Panc1 (cell line): ENCODE measurements around the gene ITGBL1. TPM values are rescaled to one million over a fixed set of nuclear protein-coding genes. Genes with fewer than 3 reads are reported as not detected.

ENCODE experiments used
- ATAC-seq: fragments of 200-7000 bp; cut with Tn5 transposase; 2 replicates; pipeline ENCODE4 v1.9.1; 2020; ENCODE audit warnings: mild to moderate bottlenecking, moderate library complexity
- BruUV-seq: library from RNA; stranded (reverse); fragments of 400-500 nt; replicated peaks from 2 replicates; lab custom pipeline; 2021; lab: Mats Ljungman, UMichigan
- CTCF ChIA-PET: fragments of 300-600 bp; sonication (Branson Sonifier 250); formaldehyde crosslinking; loops from one replicate; lab custom pipeline; 2022; ENCODE audit warnings: antibody characterized with exemption; lab: Charles Lee
- POLR2A ChIA-PET: fragments of 300-600 bp; sonication (Branson Sonifier 250); formaldehyde crosslinking; loops from one replicate; lab custom pipeline; 2022; ENCODE audit warnings: antibody characterized with exemption; lab: Charles Lee
- DNase-seq: peaks from one replicate; pipeline ENCODE4 v3.0.0-alpha.2; 2010; ENCODE audit warnings: low read depth, low spot score
- H3K27ac ChIP-seq: 2 replicates; pipeline ENCODE4 v1.5.1; 2011; ENCODE audit warnings: mild to moderate bottlenecking, low read length, inconsistent platforms
- H3K27me3 ChIP-seq: fragments of 200-500 bp; sonication (Bioruptor generic); 2 replicates; pipeline ENCODE4 v1.6.0; 2014; ENCODE audit warnings: low read length, inconsistent platforms; ENCODE audit not compliant: control insufficient read depth, insufficient read depth
- H3K36me3 ChIP-seq: fragments of 200-500 bp; sonication (Bioruptor generic); 2 replicates; pipeline ENCODE4 v1.5.1; 2014; ENCODE audit warnings: inconsistent platforms, mild to moderate bottlenecking, low read length, moderate library complexity; ENCODE audit not compliant: control insufficient read depth, insufficient read depth
- H3K4me1 ChIP-seq: 2 replicates; pipeline ENCODE4 v1.5.1; 2011; ENCODE audit warnings: inconsistent platforms, mild to moderate bottlenecking, low read length, moderate library complexity; ENCODE audit not compliant: control insufficient read depth, insufficient read depth
- H3K4me3 ChIP-seq, 2 experiments: 2 replicates each; pipeline ENCODE4 v1.5.1; 2011 to 2012; ENCODE audit warnings: low read depth in 2 of 2, low read length in 2 of 2, mild to moderate bottlenecking in 2 of 2, inconsistent platforms in 1 of 2, moderate library complexity in 1 of 2
- H3K9me3 ChIP-seq: fragments of 200-500 bp; sonication (Bioruptor generic); 2 replicates; pipeline ENCODE4 v1.5.1; 2014; ENCODE audit warnings: low read depth, mild to moderate bottlenecking, inconsistent platforms, low read length, moderate library complexity; ENCODE audit not compliant: control insufficient read depth, insufficient read depth
- POLR2AphosphoS5 ChIP-seq: IDR thresholded peaks from 2 replicates; pipeline ENCODE4 v1.6.1; 2012; ENCODE audit warnings: mild to moderate bottlenecking, low read depth, low read length, moderate library complexity
- REST ChIP-seq, 2 experiments: IDR thresholded peaks; 2 replicates each; pipeline ENCODE4 v1.6.1; 2011 to 2012; ENCODE audit warnings: low read depth in 2 of 2, control low read depth in 1 of 2, low read length in 1 of 2, mild to moderate bottlenecking in 1 of 2, moderate library complexity in 1 of 2; ENCODE audit not compliant: insufficient read depth in 1 of 2
- SIN3A ChIP-seq: IDR thresholded peaks from 2 replicates; pipeline ENCODE4 v1.6.1; 2012; ENCODE audit warnings: low read depth, mild to moderate bottlenecking, low read length, moderate library complexity, borderline replicate concordance; ENCODE audit not compliant: insufficient read depth
- TCF7L2 ChIP-seq: IDR thresholded peaks from 2 replicates; pipeline ENCODE4 v1.6.1; 2011; ENCODE audit warnings: mild to moderate bottlenecking, low read depth, low read length, inconsistent platforms
- in situ Hi-C: cut with HindIII; loops from 2 replicates; pipeline ENCODE4 v1.10.0; 2016; ENCODE audit warnings: low sequenced_read_pairs, low pct_unique_long_range_greater_than_20kb
- intact Hi-C: fragments of 100-400 bp; cut with micrococcal nuclease; formaldehyde crosslinking; loops from one replicate; pipeline ENCODE4 v1.10.0; 2022; ENCODE audit not compliant: unreplicated experiment
- total RNA-seq: library from RNA; stranded (reverse); gene quantifications from one replicate; pipeline ENCODE4 v1.2.1, GENCODE V29; 2021; ENCODE audit not compliant: unreplicated experiment
- TF ChIP-seq, protein P1 (sequence below): fragments of 450-650 bp; IDR thresholded peaks from 2 replicates; pipeline ENCODE4 v1.5.1; 2017; ENCODE audit warnings: mild to moderate bottlenecking

ITGBL1 gene
- total RNA-seq, 1 experiment from 2014 or later, result 14.3 TPM

DNA sequence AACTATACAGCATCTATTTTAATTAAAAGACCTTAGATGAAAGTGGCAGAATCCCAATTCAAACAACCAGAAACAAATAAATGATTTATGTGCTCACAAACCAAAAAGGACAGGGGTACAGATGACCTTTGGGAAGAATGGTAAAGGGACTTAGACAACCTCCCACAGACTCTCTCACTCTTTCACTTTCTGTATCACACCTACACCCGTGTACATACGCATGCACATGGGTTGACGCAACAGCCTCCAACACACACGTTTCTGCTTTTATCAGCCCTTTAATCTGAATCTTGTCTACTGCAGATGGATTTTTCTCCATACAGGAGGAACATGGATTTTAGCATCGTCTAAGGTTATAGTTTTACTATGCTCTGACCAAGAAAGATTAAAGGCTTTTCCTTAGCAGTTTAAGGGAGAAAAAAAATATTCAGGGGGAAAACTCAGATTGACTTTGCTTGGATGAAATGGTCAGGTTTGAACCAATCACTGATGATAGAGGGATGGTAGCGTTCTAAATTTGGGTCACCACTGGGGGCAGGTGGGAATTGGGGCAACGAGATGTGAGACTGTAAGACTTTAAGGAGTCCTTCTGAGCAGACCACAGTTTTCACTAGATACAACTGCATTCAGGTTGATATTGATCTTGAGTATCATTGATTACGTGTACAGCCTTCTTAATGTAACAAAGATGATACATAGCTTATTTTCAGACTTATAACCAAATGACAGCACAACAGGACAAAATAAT, 166.1 kb downstream of the ITGBL1 start:
- no peak overlapping the region; the same call in 1 of the 2 replicates for H3K27ac ChIP-seq
- H3K36me3 ChIP-seq, result no peaks in the 10 kb centered on the region
- ATAC-seq (no peak), DNase-seq (no peak)
- POLR2A ChIA-PET, result no interaction called here
- TF ChIP-seq, protein P1, sequence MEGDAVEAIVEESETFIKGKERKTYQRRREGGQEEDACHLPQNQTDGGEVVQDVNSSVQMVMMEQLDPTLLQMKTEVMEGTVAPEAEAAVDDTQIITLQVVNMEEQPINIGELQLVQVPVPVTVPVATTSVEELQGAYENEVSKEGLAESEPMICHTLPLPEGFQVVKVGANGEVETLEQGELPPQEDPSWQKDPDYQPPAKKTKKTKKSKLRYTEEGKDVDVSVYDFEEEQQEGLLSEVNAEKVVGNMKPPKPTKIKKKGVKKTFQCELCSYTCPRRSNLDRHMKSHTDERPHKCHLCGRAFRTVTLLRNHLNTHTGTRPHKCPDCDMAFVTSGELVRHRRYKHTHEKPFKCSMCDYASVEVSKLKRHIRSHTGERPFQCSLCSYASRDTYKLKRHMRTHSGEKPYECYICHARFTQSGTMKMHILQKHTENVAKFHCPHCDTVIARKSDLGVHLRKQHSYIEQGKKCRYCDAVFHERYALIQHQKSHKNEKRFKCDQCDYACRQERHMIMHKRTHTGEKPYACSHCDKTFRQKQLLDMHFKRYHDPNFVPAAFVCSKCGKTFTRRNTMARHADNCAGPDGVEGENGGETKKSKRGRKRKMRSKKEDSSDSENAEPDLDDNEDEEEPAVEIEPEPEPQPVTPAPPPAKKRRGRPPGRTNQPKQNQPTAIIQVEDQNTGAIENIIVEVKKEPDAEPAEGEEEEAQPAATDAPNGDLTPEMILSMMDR, result no peak
- TF ChIP-seq TCF7L2, result no peak
- no peak for TF ChIP-seq REST (IDR thresholded peaks at IDR 0.05; ENCODE audit: insufficient read depth in 1 of 2, low read depth in 2 of 2, low read length in 1 of 2)
- TF ChIP-seq POLR2AphosphoS5, result no peak
- no peak for TF ChIP-seq SIN3A
- no peaks in the 10 kb centered on the region for H3K9me3 ChIP-seq
- no TSS peak for BruUV-seq
- no peak overlapping the region for H3K4me3 ChIP-seq
- CTCF ChIA-PET, result no interaction called here
- H3K4me1 ChIP-seq, result peaks cover 4% of the 10 kb centered on the region
- in situ Hi-C loops (no loop called here), intact Hi-C loops (no loop called here)
- H3K27me3 ChIP-seq, result no peaks in the 10 kb centered on the region

DNA sequence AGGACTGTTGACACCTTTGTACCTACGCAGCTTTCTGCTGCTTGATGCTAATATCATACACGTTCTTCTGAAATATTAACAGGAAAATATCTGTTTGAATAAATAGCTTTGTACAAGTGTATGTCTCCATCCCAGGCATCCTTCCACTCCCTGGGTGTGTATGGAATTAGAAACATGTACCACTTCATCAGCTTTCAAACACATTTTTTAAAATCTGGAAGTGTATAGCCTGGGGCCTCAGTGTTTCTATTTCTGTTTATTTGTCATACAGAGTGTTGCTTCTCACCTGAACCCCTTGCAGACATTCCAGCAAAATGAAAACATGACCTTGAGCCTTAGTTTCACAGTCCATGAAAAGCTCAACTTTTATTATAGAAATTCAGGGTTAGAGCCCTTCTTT, 168.6 kb downstream of the ITGBL1 start:
- ATAC-seq, result no peak
- intact Hi-C loops (no loop called here), in situ Hi-C loops (no loop called here)
- CTCF ChIA-PET, result no interaction called here
- Histone ChIP-seq H3K4me1 (peaks cover 14% of the 10 kb centered on the region), H3K4me3 (no peak overlapping the region), H3K36me3 (no peaks in the 10 kb centered on the region), H3K9me3 (no peaks in the 10 kb centered on the region), H3K27me3 (no peaks in the 10 kb centered on the region), H3K27ac (no peak overlapping the region)
- no TSS peak for BruUV-seq
- POLR2A ChIA-PET, result no interaction called here
- TF ChIP-seq POLR2AphosphoS5, result no peak
- no peak for TF ChIP-seq SIN3A
- TF ChIP-seq TCF7L2, result no peak
- TF ChIP-seq REST (IDR thresholded peaks at IDR 0.05; ENCODE audit: insufficient read depth in 1 of 2, low read depth in 2 of 2, low read length in 1 of 2), result no peak
- TF ChIP-seq, protein P1, result no peak
- no peak for DNase-seq
